Measurements from ENCODE around the gene TULP4. TPM values are rescaled to one million over a fixed set of nuclear protein-coding genes. Genes with fewer than 3 reads are reported as not detected.
A peak's percentile ranks its signal among the peaks of the same experiment; 100 is the strongest.
"Not testable (repeated sequence)": the region's sequence is repeated elsewhere in the genome, so short reads cannot be mapped to it uniquely, and the experiment has no call there.

The TULP4 gene
- total RNA-seq, 6 experiments from 2014 or later, result 27.0 to 42.4 (median 32.3) TPM

- DNase-seq (no peak), ATAC-seq (no peak)
- H3K4me1 ChIP-seq, result peaks cover 0 to 4% (median 0%) of the 10 kb centered on the region in 4 donors
- TF ChIP-seq POLR2A (IDR thresholded peaks at IDR 0.05), result no peak
- TF ChIP-seq CTCF (IDR thresholded peaks at IDR 0.05), result no peak
- intact Hi-C loops (cut with DNase I), result no loop called here
- no peak overlapping the region for H3K4me3 ChIP-seq
- H3K27ac ChIP-seq, result no peak overlapping the region
- WGBS (ENCODE audit: insufficient coverage, low coverage, low lambda C conversion rate, missing lambda C conversion rate), result 100% methylated on average over 2 of the region's 2 CpGs
- no peaks in the 10 kb centered on the region for H3K9me3 ChIP-seq
- H3K36me3 ChIP-seq, result no peaks in the 10 kb centered on the region
- no peaks in the 10 kb centered on the region for H3K27me3 ChIP-seq
Measured at GRCh38 chr6:158334534-158334933, 22.3 kb downstream of the TULP4 start.

GRCh38 chr6:158337332-158337731, 25.1 kb downstream of the TULP4 start:
- 29% methylated on average over 2 of the region's 2 CpGs for WGBS (ENCODE audit: insufficient coverage, low coverage, low lambda C conversion rate, missing lambda C conversion rate)
- no peak for DNase-seq
- TF ChIP-seq CTCF (IDR thresholded peaks at IDR 0.05) (no peak), POLR2A (IDR thresholded peaks at IDR 0.05) (no peak)
- H3K36me3 ChIP-seq, result no peaks in the 10 kb centered on the region
- H3K27ac ChIP-seq, result no peak overlapping the region
- H3K4me1 ChIP-seq, result peaks cover 0 to 4% (median 0%) of the 10 kb centered on the region in 4 donors
- peak; percentile 42 to 92 (median 52) for ATAC-seq
- H3K4me3 ChIP-seq, result no peak overlapping the region
- H3K9me3 ChIP-seq, result no peaks in the 10 kb centered on the region
- intact Hi-C loops (cut with DNase I), result no loop called here
- H3K27me3 ChIP-seq, result no peaks in the 10 kb centered on the region

DNA sequence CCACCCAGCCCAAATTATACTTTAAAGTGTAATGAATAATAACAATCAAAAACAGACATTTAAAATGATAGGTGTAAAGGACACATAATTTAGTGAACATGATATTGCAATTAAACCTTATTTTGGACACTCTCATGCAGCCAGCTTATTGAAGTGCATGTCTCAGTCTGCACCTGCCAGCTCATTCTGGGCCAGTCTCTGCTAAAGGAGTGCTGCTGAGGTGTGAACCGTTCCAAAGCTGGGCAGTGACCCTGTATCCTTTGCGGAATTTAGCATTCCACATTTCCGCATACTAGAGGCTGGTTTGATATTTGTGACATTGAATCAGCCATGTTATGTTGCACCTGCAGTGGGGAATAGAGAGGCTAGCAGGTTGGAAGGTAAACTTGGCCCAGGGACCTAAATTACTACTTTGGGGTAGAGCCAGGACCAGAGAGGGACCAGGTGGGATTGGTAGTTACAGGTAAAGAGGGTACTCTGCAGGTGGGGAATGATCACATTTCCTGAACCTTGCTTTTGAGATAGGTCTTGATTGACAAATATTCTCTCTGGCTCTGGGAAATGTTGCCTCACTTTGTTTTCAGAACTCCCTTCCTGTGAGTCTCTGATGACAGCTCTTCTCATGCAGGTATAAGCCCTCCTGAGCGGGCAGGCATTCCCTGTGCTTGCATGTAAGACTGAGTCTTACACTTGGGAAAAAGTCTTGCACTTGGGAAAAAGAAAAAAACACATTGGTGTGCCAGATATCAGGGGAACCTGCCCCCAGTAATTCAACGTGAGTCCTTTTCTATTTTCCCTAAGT, 26.2 kb downstream of the TULP4 start:
- Histone ChIP-seq H3K4me1 (peaks cover 0 to 4% (median 0%) of the 10 kb centered on the region in 4 donors), H3K27me3 (no peaks in the 10 kb centered on the region), H3K36me3 (no peaks in the 10 kb centered on the region), H3K4me3 (no peak overlapping the region), H3K27ac (no peak overlapping the region), H3K9me3 (no peaks in the 10 kb centered on the region)
- 92% methylated on average over 4 of the region's 5 CpGs for WGBS (ENCODE audit: insufficient coverage, low coverage, low lambda C conversion rate, missing lambda C conversion rate)
- TF ChIP-seq CTCF (IDR thresholded peaks at IDR 0.05), result no peak
- no peak for TF ChIP-seq POLR2A (IDR thresholded peaks at IDR 0.05)
- DNase-seq, result no peak
- intact Hi-C loops (cut with DNase I), result no loop called here
- ATAC-seq, result no peak

DNA sequence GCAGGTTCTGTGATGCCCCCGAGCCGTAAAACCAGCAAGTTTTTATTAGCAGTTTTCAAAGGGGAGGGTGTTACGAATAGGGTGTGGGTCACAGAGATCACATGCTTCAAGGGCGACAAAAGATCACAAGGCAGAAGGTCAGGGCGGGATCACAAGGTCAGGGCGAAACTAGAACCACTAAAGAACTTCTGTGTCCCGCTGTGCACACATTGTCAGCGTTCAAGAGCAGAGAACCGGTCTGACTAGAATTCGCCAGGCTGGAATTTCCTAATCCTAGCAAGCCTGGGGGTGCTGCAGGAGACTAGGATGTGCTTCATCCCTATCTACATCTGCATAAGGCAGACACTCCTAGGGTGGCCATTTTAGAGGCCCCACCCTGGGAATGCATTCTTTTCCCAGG, 26.9 kb downstream of the TULP4 start:
- H3K36me3 ChIP-seq; ATAC-seq; H3K9me3 ChIP-seq; DNase-seq; H3K4me3 ChIP-seq; intact Hi-C loops (cut with DNase I); H3K4me1 ChIP-seq; H3K27me3 ChIP-seq; H3K27ac ChIP-seq: not testable (repeated sequence)
- 68% methylated on average over 6 of the region's 10 CpGs for WGBS (ENCODE audit: insufficient coverage, low coverage, low lambda C conversion rate, missing lambda C conversion rate)

- ATAC-seq (no peak), DNase-seq (no peak)
- intact Hi-C loops (cut with DNase I), result no loop called here
- H3K9me3 ChIP-seq, result no peaks in the 10 kb centered on the region
- 65% methylated on average over 3 of the region's 4 CpGs for WGBS (ENCODE audit: insufficient coverage, low coverage, low lambda C conversion rate, missing lambda C conversion rate)
- no peaks in the 10 kb centered on the region for H3K36me3 ChIP-seq
- no peak overlapping the region for H3K4me3 ChIP-seq
- no peak overlapping the region for H3K27ac ChIP-seq
- H3K27me3 ChIP-seq, result no peaks in the 10 kb centered on the region
- TF ChIP-seq CTCF (IDR thresholded peaks at IDR 0.05), result no peak
- TF ChIP-seq POLR2A (IDR thresholded peaks at IDR 0.05), result no peak
- peaks cover 0 to 4% (median 0%) of the 10 kb centered on the region in 4 donors for H3K4me1 ChIP-seq
Measured at GRCh38 chr6:158340252-158340651, 28.0 kb downstream of the TULP4 start.
